Measurements from ENCODE around the gene WDR33.
A peak's percentile ranks its signal among the peaks of the same experiment; 100 is the strongest.
"Not testable (repeated sequence)": the region's sequence is repeated elsewhere in the genome, so short reads cannot be mapped to it uniquely, and the experiment has no call there.

WDR33 gene

GRCh38 chr2:127818241-127818640, 7.3 kb upstream of the WDR33 start:
- Histone ChIP-seq H3K36me3 (replicated peaks; ENCODE audit: low read depth, low read length) (peaks cover 4% of the 10 kb centered on the region), H4K20me1 (ENCODE audit: insufficient read depth, low read length) (no peaks in the 10 kb centered on the region), H3K9ac (ENCODE audit: low read length) (no peak overlapping the region), H2AFZ (ENCODE audit: low read depth, low read length) (no peak overlapping the region), H3K9me3 (ENCODE audit: insufficient read depth, low read length) (peaks cover 23% of the 10 kb centered on the region), H3K27ac (ENCODE audit: low read length) (no peak overlapping the region), H3K27me3 (ENCODE audit: low read depth, low read length) (peaks cover 11% of the 10 kb centered on the region; the same call in 1 of the 2 replicates), H3K4me2 (ENCODE audit: low read length) (no peak overlapping the region), H3K4me3 (ENCODE audit: low read length) (no peak overlapping the region), H3K4me1 (ENCODE audit: low read length) (no peaks in the 10 kb centered on the region), H3K79me2 (ENCODE audit: low read length) (no peaks in the 10 kb centered on the region)
- TF ChIP-seq CTCF (IDR thresholded peaks at IDR 0.05; ENCODE audit: low read depth, low read length) (no peak), EZH2phosphoT487 (IDR thresholded peaks at IDR 0.05; ENCODE audit: low read depth) (no peak)

GRCh38 chr2:127814677-127815076, 3.7 kb upstream of the WDR33 start:
- Histone ChIP-seq H3K4me2 (ENCODE audit: low read length) (no peak overlapping the region), H3K36me3 (replicated peaks; ENCODE audit: low read depth, low read length) (no peaks in the 10 kb centered on the region), H3K27me3 (ENCODE audit: low read depth, low read length) (peaks cover 11% of the 10 kb centered on the region; the same call in 1 of the 2 replicates), H3K79me2 (ENCODE audit: low read length) (peaks cover 17% of the 10 kb centered on the region), H3K9ac (ENCODE audit: low read length) (no peak overlapping the region), H4K20me1 (ENCODE audit: insufficient read depth, low read length) (peaks cover 8% of the 10 kb centered on the region), H3K9me3 (ENCODE audit: insufficient read depth, low read length) (peaks cover 6% of the 10 kb centered on the region), H3K4me1 (ENCODE audit: low read length) (peaks cover 5% of the 10 kb centered on the region), H3K4me3 (ENCODE audit: low read length) (no peak overlapping the region), H3K27ac (ENCODE audit: low read length) (no peak overlapping the region), H2AFZ (ENCODE audit: low read depth, low read length) (no peak overlapping the region)
- no peak for TF ChIP-seq EZH2phosphoT487 (IDR thresholded peaks at IDR 0.05; ENCODE audit: low read depth)
- TF ChIP-seq CTCF (IDR thresholded peaks at IDR 0.05; ENCODE audit: low read depth, low read length) = no peak

- not testable (repeated sequence) for H3K4me2 ChIP-seq (ENCODE audit: low read length); H3K36me3 ChIP-seq (replicated peaks; ENCODE audit: low read depth, low read length); H3K27me3 ChIP-seq (ENCODE audit: low read depth, low read length); H3K4me3 ChIP-seq (ENCODE audit: low read length); H2AFZ ChIP-seq (ENCODE audit: low read depth, low read length); H3K9me3 ChIP-seq (ENCODE audit: insufficient read depth, low read length); H3K9ac ChIP-seq (ENCODE audit: low read length); H3K27ac ChIP-seq (ENCODE audit: low read length)
- Histone ChIP-seq H4K20me1 (ENCODE audit: insufficient read depth, low read length) (peaks cover 26% of the 10 kb centered on the region), H3K4me1 (ENCODE audit: low read length) (peaks cover 15% of the 10 kb centered on the region), H3K79me2 (ENCODE audit: low read length) (peaks cover 39% of the 10 kb centered on the region)
These were observed 1.5 kb upstream of the WDR33 start for GRCh38 chr2:127812441-127812840.

GRCh38 chr2:127811397-127812321, 688 bp upstream of the WDR33 start:
- no peaks in the 10 kb centered on the region for H3K27me3 ChIP-seq (ENCODE audit: low read depth, low read length)
- H3K27ac ChIP-seq (ENCODE audit: low read length) = peak overlapping the region; percentile 57
- no peaks in the 10 kb centered on the region for H3K9me3 ChIP-seq (ENCODE audit: insufficient read depth, low read length)
- peak overlapping the region; percentile 96 for H3K4me2 ChIP-seq (ENCODE audit: low read length)
- H3K4me1 ChIP-seq (ENCODE audit: low read length) = peaks cover 15% of the 10 kb centered on the region
- peaks cover 47% of the 10 kb centered on the region for H3K79me2 ChIP-seq (ENCODE audit: low read length)
- peaks cover 2% of the 10 kb centered on the region for H3K36me3 ChIP-seq (replicated peaks; ENCODE audit: low read depth, low read length)
- peak overlapping the region; percentile 91 for H2AFZ ChIP-seq (ENCODE audit: low read depth, low read length)
- peaks cover 34% of the 10 kb centered on the region for H4K20me1 ChIP-seq (ENCODE audit: insufficient read depth, low read length)
- TF ChIP-seq CTCF (IDR thresholded peaks at IDR 0.05; ENCODE audit: low read depth, low read length) = no peak
- no peak for TF ChIP-seq EZH2phosphoT487 (IDR thresholded peaks at IDR 0.05; ENCODE audit: low read depth)
- H3K4me3 ChIP-seq (ENCODE audit: low read length) = peak overlapping the region; percentile 92
- peak overlapping the region; percentile 90 for H3K9ac ChIP-seq (ENCODE audit: low read length)

All from OCI-LY3 (cell line).